GM18907 (cell line): Measurements from ENCODE around the gene ALOX5AP.
"Not testable (repeated sequence)": the region's sequence is repeated elsewhere in the genome, so short reads cannot be mapped to it uniquely, and the experiment has no call there.

Experiments used
- ATAC-seq: cut with Tn5 transposase; IDR thresholded peaks from one replicate; pipeline ENCODE4 v1.9.1; 2021; ENCODE audit warnings: mild to moderate bottlenecking, moderate library complexity; ENCODE audit not compliant: unreplicated experiment

The ALOX5AP gene

DNA sequence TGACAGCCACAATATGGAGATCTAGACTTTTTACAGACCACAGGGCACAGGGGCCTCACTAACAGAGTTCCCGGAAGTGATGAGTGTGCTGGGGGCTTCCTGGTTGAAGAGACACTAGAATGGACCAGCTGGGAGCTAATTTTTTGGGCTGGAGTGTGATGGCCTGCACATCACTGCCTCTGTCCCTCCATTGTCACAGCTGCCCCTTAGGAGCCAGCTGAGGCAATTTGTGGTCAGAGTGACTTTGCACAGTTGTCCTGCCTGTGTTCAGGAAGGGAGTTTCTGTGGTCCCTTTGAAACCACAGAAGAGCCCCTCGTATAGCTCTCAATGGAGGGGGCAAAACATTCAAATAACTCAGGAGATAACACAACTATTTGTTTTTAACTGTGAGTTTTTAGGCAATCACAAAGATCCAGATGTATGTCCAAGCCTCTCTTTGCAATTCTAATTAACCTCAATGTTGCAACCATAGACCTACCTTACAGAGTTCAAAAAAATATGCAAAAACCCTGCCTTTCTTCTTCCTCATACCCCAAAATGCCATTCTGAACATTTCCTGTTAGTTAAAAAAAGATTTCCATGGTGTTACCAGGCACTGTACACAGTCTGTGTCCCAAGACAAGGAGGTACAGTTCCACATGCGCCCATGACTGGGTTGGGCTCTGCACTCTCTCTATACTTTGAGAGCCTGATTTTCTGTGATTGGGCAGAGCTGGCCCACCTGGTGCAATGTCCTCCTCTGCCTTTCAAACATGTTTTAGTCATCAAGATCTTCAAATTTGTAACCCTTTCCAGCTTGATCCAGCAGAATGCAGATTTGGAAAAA, 2.4 kb downstream of the ALOX5AP start:
- no peak for ATAC-seq

DNA sequence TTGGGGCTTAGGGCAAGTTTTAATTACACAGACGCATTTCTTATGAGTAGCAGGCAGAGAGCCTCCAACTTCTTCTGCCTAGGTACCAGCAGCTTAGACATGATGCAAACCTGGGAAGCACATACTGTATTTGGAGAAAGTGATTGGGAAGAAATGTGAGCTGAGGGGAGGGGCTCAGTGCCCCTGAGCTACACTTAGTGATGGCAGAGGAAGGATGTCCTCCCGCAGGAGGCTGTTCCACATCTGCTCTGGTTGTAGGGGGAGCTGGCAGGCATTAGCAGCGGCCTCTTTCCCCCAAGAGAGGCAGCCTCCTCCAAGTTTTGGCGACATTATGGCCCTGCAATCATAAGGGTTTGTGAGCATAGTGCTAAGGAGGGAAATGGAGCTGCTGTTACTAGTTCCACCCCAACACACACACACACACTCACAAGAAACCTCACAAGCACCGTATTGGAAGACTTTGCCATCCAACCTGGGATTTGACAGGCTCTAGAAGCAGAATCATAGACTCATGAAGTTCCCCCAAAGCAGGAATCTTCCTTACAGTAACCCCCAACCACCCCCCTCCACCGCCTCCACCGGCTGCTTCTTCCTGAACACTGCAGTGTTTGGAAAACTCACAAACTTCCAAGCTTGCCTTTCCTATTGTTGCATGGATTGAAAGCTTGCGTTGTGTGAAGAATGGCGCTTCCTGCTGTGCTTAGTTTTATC, 3.3 kb downstream of the ALOX5AP start:
- ATAC-seq = no peak

DNA sequence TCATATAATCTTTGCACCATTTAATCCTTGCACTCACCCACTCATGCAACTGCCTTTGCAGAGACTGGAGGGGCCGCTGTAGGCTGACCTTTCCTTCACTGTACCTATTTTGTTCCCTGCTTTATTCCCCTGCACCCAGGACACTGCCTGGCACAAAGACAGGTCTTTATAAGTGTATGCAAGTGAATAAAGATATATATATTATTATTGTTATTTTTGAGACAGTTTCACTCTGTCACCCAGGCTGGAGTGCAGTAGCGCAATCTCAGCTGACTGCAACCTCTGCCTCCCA, 3.8 kb downstream of the ALOX5AP start:
- ATAC-seq = no peak

DNA sequence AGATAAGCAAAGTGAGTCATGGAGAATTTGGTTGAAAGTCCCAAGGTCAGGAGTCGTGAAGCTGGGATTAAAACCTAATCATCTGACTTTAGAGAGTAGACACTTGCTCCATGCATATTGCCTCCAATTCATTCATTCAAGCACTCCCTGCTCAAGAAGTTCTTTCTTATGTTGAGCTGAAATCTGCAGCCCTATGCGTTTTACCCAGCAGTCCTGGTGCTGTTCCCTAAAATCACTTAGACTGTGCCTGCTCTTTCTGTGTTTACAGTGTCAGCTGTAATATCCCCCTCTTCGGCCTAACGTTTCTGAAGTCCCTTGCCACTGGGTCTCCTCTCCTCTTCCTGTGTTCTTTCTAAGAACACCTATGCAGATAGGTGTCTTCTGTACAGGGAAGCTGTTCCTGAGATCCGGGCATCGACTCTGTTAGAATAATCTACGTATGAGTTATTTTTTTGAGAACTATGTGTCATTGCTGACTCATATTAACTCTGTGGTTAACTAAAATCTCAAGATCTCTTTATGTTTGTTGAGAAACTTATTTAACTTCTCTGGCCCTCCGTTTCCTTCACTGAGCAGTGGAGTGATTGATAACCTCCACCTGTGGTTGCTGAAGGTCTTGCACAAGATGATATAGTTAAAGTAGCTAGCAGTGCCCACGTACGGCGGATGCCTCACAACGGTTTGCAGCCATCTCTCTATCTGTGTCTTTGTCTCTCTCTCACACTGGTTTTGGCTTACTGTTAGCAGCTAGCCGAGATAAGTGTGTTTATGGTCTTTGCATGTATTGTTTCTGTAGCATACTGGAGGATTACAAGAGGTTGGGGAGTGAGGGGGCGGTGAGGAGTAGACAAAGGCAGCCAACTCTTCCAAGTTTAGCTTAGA, 4.7 kb downstream of the ALOX5AP start:
- peak; percentile 28 for ATAC-seq

DNA sequence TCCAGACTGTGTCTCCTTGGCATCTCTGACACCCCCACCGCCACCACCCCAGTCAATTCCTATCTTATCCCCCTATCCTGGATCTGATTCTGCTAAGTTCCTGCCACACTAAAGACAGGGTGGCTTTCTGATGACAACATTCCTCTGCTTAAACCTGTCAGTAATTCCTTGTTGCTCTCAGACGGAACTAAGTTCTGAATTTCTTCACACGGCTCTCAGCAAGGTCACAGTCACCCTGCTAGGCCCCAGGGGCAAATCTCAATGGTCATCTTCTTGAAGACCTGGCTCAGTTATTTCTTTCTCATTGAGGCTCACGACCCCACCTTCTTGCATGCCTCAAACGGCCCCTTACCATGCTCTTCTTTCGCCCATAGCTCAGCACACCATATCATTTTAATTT, 7.6 kb downstream of the ALOX5AP start:
- no peak for ATAC-seq

DNA sequence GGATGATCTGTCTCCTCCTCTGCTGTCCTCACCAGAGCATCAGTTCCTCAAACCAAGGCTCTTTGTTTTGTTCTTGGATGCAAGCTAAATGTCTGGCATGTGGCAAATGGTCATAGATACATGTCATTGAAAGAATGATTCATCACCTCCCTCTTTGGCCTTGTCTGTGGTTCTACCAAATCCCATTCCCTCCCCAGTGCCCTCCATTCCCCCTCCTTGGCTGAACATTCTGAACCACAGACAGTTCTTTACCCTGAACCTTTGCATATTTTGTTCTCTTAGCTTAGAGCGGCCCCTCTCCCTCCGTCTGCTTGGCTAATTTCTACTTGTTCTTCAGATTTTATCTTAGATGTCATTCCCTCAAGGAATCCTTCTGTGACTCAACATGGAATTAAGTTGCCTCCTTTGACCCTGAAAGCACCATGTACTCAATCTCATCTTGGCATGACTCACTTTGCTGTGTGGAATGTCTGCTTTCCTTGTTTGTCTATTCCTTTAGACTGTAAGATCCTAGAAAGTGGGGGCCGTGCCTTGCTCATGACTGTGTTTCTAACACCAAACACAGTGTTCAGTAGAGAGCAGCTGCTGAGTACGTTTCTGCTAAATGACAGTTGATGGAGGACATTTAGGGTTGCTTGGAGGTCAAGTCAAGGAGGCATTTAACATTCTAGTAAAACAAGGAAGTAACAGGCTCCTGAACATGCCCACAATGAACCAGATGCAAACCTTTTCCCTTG, 8.1 kb downstream of the ALOX5AP start:
- no peak for ATAC-seq

DNA sequence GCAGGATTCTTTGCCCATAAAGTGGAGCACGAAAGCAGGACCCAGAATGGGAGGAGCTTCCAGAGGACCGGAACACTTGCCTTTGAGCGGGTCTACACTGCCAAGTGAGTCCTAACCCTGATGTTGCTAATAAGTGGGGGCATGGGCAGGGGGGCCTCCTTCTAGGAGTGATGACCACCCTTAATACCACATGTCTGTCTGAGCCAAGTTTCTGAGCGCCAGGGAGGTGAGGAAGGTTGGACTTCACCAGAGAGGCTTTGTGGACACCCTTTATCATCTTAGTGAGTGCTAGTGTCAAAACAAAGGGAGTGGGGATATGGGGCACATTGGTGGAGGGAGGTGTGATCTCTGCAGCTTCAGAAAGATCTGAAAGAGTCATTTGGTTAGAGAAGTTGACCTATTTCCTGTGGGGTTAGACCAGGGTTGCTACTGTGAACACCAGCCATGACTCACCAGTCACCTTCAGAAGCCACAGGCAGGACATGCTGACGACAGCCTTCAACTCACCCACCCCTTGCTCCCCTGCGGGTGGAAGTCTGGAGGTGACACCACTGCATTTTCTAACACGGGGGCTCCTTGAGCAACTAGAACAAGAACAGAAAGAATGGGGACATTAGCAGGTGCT, 8.8 kb downstream of the ALOX5AP start:
- peak; percentile 97 for ATAC-seq

DNA sequence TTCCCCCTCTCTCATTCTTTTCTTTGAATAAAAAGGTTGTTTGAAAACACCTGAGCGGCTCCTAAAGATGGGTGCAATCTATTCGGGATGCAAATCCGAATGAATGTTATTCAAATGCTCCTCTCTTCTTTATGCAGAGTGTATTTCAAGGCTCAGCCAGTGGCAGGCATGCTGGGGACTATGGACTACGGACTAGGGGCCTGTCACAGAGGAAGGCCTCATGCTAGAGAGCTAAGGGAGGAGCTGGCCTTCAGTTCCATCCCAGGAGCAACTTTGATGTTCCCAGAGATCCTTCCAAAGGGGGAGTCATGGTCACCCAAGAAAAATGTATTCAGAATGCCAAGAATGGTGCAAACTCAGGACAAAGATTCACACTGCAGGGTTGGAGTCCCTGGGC, 9.3 kb downstream of the ALOX5AP start:
- ATAC-seq = peak; percentile 10

DNA sequence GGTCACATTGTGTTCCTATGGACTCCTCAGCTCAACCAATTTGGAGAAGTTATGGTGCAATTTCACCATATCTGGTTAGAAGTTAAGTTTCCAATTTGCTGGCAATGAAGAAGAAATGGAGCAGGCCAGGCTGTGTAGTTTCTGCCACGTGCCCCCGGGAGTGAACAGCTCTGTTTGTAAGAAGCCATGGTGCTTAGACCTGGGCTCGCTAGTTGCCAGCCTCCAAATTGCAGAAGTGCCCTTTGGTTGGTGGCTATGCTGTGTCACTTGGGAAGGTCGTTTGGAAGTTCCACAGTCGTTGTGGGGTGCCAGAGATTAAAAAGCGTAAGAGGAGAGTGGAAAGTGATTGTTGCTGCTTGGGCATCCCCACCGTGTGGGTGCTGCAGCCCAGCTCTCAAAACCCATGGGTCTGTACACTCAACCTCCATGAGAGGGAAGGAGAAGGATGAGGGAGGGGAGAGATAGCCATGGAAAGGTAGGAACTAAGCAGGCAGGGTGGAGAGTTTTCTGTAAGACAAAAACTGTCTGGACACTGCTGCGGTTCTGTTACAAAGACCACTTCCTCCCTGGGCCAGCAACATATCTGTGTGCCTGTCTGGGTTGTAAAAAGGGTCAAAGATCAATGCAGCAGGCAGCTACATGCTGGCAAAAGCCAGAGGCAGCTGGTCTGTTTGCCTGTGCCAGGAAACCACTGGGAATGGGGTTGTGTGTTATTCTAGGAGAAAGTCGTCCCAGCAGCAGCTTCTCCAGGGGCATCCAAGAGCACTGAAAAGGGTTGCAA, 10.8 kb downstream of the ALOX5AP start:
- no peak for ATAC-seq

DNA sequence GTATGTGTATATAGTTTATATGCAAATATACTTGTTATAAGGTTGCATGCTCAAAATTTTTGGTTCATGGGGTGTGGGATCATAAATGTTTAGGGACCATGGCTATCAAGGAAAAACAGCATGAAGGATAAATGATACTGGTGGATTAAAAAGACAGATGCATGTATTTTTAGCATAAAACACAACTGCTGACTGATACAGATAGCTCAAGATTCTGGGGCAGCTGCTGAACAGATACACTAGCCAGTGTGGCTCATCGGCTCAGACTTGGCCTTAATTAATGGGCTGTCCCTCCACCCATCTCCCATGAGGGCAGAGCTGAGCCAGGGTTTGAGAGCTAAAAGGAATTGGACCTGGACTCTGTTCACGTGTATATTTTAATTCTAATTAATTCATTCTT, 11.4 kb downstream of the ALOX5AP start:
- no peak for ATAC-seq

DNA sequence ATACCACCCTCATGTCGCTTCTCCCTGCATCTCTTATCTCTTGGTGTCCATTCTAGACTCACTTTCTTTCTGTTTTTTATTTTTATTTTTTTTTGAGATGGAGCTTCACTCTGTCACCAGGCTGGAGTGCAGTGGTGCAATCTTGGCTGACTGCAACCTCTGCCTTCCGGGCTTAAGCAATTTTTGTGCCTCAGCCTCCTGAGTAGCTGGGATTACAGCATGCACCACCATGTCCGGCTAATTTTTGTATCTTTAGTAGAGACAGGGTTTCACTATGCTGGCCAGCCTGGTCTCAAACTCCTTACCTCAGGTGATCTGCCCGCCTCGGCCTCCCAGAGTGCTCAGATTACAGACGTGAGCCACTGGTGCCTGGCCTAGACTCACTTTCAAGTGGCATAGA, 12.5 kb downstream of the ALOX5AP start:
- ATAC-seq = not testable (repeated sequence)

DNA sequence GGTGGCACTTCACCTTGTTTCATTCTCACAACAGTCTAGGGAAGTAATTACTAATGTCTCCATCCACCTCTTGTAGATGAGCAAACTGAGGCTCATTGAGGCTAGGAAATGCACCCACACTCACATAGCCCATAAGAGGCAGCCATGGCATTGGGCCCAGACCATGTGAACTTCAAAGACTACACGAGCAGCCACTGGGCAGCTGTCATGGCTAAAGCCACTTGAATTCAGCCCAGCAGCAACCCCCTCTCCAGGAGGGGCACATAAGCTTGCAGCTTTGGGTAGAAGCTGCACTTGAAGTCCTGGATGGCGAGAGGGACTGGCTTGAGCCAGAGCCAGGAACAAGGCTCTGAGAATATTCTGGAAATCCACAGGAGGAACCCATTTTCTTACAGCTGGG, 13.4 kb downstream of the ALOX5AP start:
- no peak for ATAC-seq

DNA sequence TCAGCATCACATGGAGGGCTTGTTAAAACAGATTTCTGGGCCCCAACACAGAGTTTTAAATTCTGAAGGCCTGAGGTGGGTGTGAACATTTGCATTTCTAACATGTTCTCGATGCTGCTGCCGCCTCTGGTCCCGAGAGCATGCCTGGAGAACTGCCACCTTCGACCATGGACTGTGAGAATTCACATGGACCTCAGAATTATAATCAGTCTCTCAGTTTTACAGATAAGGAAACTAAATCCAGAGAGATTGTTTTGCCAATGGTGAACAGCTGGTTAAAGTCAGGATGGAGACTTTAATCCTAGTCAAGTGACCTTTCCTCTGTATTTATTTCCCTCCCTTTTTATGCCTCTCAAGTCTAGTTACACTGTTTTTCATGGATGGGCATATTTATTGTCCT, 14.7 kb downstream of the ALOX5AP start:
- no peak for ATAC-seq

DNA sequence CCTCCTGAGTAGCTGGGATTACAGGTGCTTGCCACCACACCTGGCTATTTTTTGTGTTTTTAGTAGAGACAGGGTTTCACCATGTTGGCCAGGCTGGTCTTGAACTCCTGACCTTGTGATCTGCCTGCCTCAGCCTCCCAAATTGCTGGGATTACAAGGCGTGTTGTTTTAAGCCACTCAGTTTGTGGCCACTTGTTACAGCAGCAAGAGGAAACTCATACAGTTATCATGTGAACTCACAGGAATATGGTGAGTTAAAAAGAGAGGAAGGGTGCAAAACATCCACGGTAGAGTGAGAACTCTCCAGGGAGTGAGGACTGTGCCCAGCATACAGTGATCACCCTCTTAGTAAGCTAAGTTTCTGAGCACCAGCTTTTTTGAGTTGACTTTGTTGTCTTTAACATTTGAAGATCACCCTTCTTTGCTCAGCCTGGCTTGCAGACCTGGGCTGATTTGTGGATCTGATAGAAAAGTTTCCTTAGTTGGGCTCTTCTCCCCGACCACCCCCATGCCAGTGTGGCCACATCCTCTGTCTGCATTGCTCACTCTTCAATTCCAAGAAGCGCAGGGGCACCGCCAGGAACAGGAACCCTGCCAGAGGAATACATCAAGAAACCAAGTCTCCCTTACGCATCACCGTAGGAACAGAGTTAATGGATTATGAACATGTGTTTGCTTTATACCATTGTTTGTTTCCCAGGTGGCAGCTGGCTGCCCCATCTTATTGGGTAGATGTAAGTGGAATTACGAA, 16.0 kb downstream of the ALOX5AP start:
- no peak for ATAC-seq

DNA sequence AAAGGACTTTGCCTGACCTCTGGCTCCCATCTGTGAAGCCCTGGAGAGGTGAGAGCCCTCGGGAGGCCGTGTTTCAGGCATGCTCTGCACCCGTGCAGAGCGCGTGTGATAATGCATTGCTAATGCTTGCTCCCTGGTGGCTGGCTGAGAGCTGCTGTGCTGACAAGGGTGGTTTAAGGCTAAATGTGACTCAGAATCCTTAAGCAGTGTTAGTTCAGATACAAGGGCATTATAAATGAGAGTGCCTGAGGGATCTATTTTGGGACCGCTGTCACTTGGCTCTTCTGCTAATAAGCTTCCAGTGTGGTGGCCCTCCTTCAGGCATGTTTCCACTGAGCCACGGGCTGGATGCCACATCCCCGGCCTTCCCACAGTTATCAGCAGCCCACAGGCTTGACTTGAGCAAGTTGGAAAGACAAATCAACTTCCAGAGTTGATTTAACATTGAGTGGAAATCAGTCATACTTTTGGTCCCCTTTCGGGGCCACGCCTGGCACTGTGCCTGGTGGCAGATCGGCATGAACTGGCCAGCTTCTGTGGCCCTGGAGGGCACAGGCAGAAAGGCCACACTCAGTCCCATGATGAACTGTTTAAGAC, 17.0 kb downstream of the ALOX5AP start:
- ATAC-seq = no peak

DNA sequence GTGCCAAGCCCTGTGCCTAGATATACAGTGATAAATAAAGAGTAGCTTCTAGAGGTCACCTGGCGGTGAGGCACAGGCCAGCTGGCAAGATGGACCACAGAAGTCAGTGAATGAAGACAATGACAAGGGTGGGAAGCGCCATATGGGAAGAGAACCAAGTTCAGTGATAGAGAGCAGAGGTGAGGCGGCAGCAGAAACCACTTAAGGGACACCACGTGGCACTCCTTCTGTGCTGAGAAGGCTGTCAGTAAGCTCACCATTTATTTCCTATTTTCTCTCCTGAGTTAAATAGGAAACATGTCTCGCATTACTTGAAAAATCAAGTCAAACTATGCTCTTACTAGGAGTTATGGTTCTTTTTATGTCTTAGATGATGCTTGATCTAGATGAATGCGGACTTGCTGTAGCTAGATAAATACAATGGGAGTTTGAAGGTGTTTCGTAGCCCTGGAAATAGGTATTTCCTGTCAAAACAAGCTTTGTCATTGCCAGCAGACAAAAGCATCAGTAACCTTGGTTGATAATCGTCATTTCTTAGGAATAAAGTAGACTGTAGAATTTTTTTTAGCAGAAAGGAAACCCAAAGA, 17.8 kb downstream of the ALOX5AP start:
- ATAC-seq = no peak

DNA sequence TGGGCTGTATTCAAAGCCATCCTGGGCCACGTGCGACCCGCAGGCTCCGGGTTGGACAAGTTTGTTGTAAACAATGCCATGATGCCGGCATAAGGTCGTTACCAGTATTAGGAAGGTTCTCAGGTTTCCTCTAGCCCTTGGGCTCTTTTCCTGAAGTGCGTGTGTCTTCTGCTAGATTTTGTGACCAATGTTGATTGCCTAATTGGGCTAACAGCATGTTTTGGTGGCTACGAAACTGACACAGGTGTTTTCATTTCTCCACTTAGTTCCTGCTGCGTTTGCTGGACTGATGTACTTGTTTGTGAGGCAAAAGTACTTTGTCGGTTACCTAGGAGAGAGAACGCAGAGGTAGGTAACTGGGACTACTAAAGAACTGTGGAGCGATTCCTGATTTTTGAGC, 20.3 kb downstream of the ALOX5AP start:
- ATAC-seq = no peak

DNA sequence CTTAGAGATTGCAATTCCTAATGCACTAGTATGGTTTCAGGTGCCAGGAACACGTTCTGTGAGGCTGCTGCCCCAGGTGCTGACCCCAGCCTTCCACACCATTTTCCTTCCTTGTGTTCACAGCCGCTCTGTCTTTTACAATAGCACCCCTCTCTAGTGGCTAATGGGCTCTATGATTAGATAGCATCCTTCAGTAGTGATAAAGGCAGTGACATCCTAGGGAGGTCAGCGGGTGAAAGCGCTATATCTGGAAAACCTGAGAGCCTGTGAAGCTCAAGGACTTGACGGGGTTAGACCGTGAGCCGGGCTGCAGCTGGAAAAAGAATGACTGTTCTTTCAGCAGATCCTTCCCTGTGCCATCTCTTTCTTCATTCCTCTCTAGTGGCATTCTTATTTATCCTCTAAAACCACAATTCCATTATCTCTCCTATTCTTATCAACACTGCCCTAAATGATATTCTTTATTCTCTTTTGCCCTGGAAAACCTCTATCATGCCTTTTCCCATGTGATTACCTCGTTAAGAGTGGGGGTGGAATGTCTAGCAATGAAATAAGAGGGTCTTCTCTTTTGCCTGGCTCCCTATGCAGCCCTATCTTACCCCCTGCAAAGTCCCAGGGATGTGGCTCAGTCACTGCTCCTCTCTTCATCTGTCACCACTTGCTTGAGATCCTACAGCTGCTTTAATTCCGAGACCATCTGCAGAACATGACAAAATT, 21.8 kb downstream of the ALOX5AP start:
- ATAC-seq = no peak
